PC-3 (cell line): ENCODE measurements around the gene OR6X1. TPM values are rescaled to one million over a fixed set of nuclear protein-coding genes. Genes with fewer than 3 reads are reported as not detected.

Experiments
- ATAC-seq: fragments of 200-7000 bp; cut with Tn5 transposase; 2 replicates; pipeline ENCODE4 v1.9.1; 2020; ENCODE audit warnings: mild to moderate bottlenecking, moderate library complexity
- BruUV-seq: library from RNA; stranded (reverse); fragments of 400-500 nt; replicated peaks from 2 replicates; lab custom pipeline; 2021; lab: Mats Ljungman, UMichigan
- CTCF ChIA-PET: fragments of 300-600 bp; sonication (Branson Sonifier 250); formaldehyde crosslinking; loops from one replicate; lab custom pipeline; 2022; ENCODE audit warnings: antibody characterized with exemption; lab: Charles Lee
- POLR2A ChIA-PET: fragments of 300-600 bp; sonication (Branson Sonifier 250); formaldehyde crosslinking; loops from one replicate; lab custom pipeline; 2022; ENCODE audit warnings: antibody characterized with exemption; ENCODE audit not compliant: unreplicated experiment; lab: Charles Lee
- DNase-seq: peaks from one replicate; pipeline ENCODE4 v3.0.0-alpha.2; 2015
- H2AFZ ChIP-seq: fragments of 300-600 bp; sonication (generic); 2 replicates; pipeline ENCODE4 v1.6.0; 2016; ENCODE audit warnings: antibody characterized with exemption, low read length
- H3F3A ChIP-seq: fragments of 300-600 bp; sonication (generic); one replicate; pipeline ENCODE4 v1.6.0; 2017; ENCODE audit warnings: antibody characterized with exemption, low read length, control low read depth, mild to moderate bottlenecking; ENCODE audit not compliant: unreplicated experiment
- H3K27ac ChIP-seq: fragments of 300-600 bp; sonication (generic); 2 replicates; pipeline ENCODE4 v1.5.1; 2016; ENCODE audit warnings: mild to moderate bottlenecking, low read length
- H3K27me3 ChIP-seq: fragments of 300-600 bp; sonication (generic); 2 replicates; pipeline ENCODE4 v1.6.1; 2016; ENCODE audit warnings: low read length, mixed read lengths
- H3K36me3 ChIP-seq: fragments of 300-600 bp; sonication (generic); 2 replicates; pipeline ENCODE4 v1.6.1; 2016; ENCODE audit warnings: low read depth, mixed run types, low read length, mixed read lengths
- H3K4me1 ChIP-seq: fragments of 300-600 bp; sonication (generic); 2 replicates; pipeline ENCODE4 v1.5.1; 2016; ENCODE audit warnings: low read length; ENCODE audit not compliant: insufficient read depth
- H3K4me2 ChIP-seq: fragments of 300-600 bp; sonication (generic); 2 replicates; pipeline ENCODE4 v1.6.0; 2016; ENCODE audit warnings: low read length
- H3K4me3 ChIP-seq: fragments of 300-600 bp; sonication (generic); 2 replicates; pipeline ENCODE4 v1.5.1; 2016; ENCODE audit warnings: mild to moderate bottlenecking, low read length, mixed read lengths
- H3K79me2 ChIP-seq: fragments of 300-600 bp; sonication (generic); 2 replicates; pipeline ENCODE4 v1.6.1; 2017; ENCODE audit warnings: low read length, mixed read lengths
- H3K9ac ChIP-seq: fragments of 300-600 bp; sonication (generic); 2 replicates; pipeline ENCODE4 v1.6.0; 2016; ENCODE audit warnings: mild to moderate bottlenecking, low read length
- H3K9me2 ChIP-seq: fragments of 300-600 bp; sonication (generic); replicated peaks from 2 replicates; pipeline ENCODE4 v1.6.1; 2016; ENCODE audit warnings: mixed run types, low read length, mixed read lengths
- H3K9me3 ChIP-seq: fragments of 300-600 bp; sonication (generic); 2 replicates; pipeline ENCODE4 v1.6.1; 2016; ENCODE audit warnings: low read length, mixed read lengths
- H4K20me1 ChIP-seq: fragments of 300-600 bp; sonication (generic); 2 replicates; pipeline ENCODE4 v1.6.1; 2016; ENCODE audit warnings: low read length, mixed read lengths
- CTCF ChIP-seq: fragments of 300-600 bp; sonication (generic); conservative IDR thresholded peaks from 2 replicates; pipeline ENCODE4 v1.5.1; 2017; ENCODE audit warnings: antibody characterized with exemption, low read depth, mild to moderate bottlenecking, low read length
- EZH2 ChIP-seq: fragments of 300-600 bp; sonication (generic); IDR thresholded peaks from one replicate; pipeline ENCODE4 v1.6.1; 2017; ENCODE audit warnings: antibody characterized with exemption, mild to moderate bottlenecking, low read length; ENCODE audit not compliant: unreplicated experiment
- EZH2phosphoT487 ChIP-seq: fragments of 300-600 bp; sonication (generic); IDR thresholded peaks from 2 replicates; pipeline ENCODE4 v1.6.1; 2018; ENCODE audit warnings: mild to moderate bottlenecking, antibody characterized with exemption, low read length, borderline replicate concordance
- intact Hi-C: fragments of 100-400 bp; cut with micrococcal nuclease; formaldehyde crosslinking; loops from 2 replicates; pipeline ENCODE4 v1.9.0; 2023
- total RNA-seq: library from RNA; depleted of rRNA; stranded (reverse); fragments of >200 nt; gene quantifications from 2 replicates; pipeline ENCODE4 v1.2.3, GENCODE V29; 2014

The OR6X1 gene
- total RNA-seq, 1 experiment from 2014 or later = not detected

GRCh38 chr11:123762422-123762821, 8.1 kb upstream of the OR6X1 start:
- ChIA-PET POLR2A (no interaction called here), CTCF (no interaction called here)

GRCh38 chr11:123760894-123761293, 6.6 kb upstream of the OR6X1 start:
- Histone ChIP-seq H3K9me2 (no peaks in the 10 kb centered on the region), H3K4me3 (no peak overlapping the region), H3K27me3 (peaks cover 46% of the 10 kb centered on the region), H3K4me1 (no peaks in the 10 kb centered on the region), H4K20me1 (no peaks in the 10 kb centered on the region), H3K36me3 (no peaks in the 10 kb centered on the region), H3K4me2 (no peak overlapping the region), H2AFZ (no peak overlapping the region), H3F3A (no peaks in the 10 kb centered on the region), H3K79me2 (no peaks in the 10 kb centered on the region), H3K9ac (no peak overlapping the region), H3K9me3 (no peaks in the 10 kb centered on the region; the same call in 1 of the 2 replicates), H3K27ac (no peak overlapping the region)
- DNase-seq (no peak), ATAC-seq (no peak)
- intact Hi-C loops = no loop called here
- TF ChIP-seq EZH2phosphoT487 (no peak), EZH2 (no peak), CTCF (no peak)
- ChIA-PET CTCF (no interaction called here), POLR2A (no interaction called here)
- no TSS peak for BruUV-seq

More at GRCh38 chr11:123762422-123762821, 8.1 kb upstream of the OR6X1 start:
- Histone ChIP-seq H3K79me2 (no peaks in the 10 kb centered on the region), H3K36me3 (no peaks in the 10 kb centered on the region), H3F3A (no peaks in the 10 kb centered on the region), H3K27ac (no peak overlapping the region), H3K4me1 (no peaks in the 10 kb centered on the region), H3K27me3 (peaks cover 42% of the 10 kb centered on the region), H3K4me2 (no peak overlapping the region), H4K20me1 (no peaks in the 10 kb centered on the region), H3K4me3 (no peak overlapping the region), H3K9me3 (no peaks in the 10 kb centered on the region; the same call in 1 of the 2 replicates), H3K9me2 (no peaks in the 10 kb centered on the region), H3K9ac (no peak overlapping the region), H2AFZ (no peak overlapping the region)
- ATAC-seq (no peak), DNase-seq (no peak)
- intact Hi-C loops = no loop called here
- TF ChIP-seq EZH2 = no peak
- TF ChIP-seq EZH2phosphoT487 = no peak
- no peak for TF ChIP-seq CTCF
- BruUV-seq = no TSS peak

GRCh38 chr11:123757976-123758375, 3.7 kb upstream of the OR6X1 start:
- Histone ChIP-seq H3K4me1 (no peaks in the 10 kb centered on the region), H4K20me1 (no peaks in the 10 kb centered on the region), H3K9me3 (no peaks in the 10 kb centered on the region; the same call in 1 of the 2 replicates), H3K27me3 (peaks cover 72% of the 10 kb centered on the region), H3K27ac (no peak overlapping the region), H3K9ac (no peak overlapping the region), H3K4me3 (no peak overlapping the region), H2AFZ (no peak overlapping the region), H3K36me3 (no peaks in the 10 kb centered on the region), H3K9me2 (no peaks in the 10 kb centered on the region), H3K4me2 (no peak overlapping the region), H3K79me2 (no peaks in the 10 kb centered on the region), H3F3A (no peaks in the 10 kb centered on the region)
- BruUV-seq = no TSS peak
- ChIA-PET POLR2A (no interaction called here), CTCF (no interaction called here)
- TF ChIP-seq EZH2 (no peak), EZH2phosphoT487 (no peak), CTCF (no peak)
- intact Hi-C loops = no loop called here
- DNase-seq = no peak
- no peak for ATAC-seq
